ENCODE data around the gene CCT3.

- TF ChIP-seq, protein P1, sequence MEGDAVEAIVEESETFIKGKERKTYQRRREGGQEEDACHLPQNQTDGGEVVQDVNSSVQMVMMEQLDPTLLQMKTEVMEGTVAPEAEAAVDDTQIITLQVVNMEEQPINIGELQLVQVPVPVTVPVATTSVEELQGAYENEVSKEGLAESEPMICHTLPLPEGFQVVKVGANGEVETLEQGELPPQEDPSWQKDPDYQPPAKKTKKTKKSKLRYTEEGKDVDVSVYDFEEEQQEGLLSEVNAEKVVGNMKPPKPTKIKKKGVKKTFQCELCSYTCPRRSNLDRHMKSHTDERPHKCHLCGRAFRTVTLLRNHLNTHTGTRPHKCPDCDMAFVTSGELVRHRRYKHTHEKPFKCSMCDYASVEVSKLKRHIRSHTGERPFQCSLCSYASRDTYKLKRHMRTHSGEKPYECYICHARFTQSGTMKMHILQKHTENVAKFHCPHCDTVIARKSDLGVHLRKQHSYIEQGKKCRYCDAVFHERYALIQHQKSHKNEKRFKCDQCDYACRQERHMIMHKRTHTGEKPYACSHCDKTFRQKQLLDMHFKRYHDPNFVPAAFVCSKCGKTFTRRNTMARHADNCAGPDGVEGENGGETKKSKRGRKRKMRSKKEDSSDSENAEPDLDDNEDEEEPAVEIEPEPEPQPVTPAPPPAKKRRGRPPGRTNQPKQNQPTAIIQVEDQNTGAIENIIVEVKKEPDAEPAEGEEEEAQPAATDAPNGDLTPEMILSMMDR (IDR thresholded peaks at IDR 0.05) = no peak
- no peak for TF ChIP-seq POLR2A (IDR thresholded peaks at IDR 0.05)
- no peak for TF ChIP-seq POLR2AphosphoS5 (IDR thresholded peaks at IDR 0.05; ENCODE audit: insufficient read depth in 1 of 2, low read depth in 1 of 2)
These were observed 58.3 kb downstream of the CCT3 start for GRCh38 chr1:156279837-156280236.

Measured in vagina (tissue), 2 donors.